ENCODE data around the gene ADRB2.

DNA sequence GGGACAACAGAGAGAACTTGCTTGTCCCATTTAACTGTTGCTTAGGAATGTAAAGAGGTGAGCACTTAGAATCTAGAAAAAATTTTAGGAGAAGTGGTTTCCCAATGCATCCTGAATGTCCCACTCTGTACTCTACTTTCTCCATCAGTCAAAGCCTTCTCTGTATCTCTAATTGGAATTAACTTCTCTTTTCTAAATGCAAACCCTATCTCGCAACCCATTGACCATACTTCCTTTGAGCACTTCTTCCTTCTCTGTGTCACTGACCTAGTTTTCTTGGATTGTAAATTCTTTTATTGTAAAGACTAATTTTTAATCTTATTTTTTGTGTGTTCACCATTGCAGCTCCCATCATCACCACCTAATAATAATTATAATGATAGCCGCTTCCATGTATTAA, 33.3 kb downstream of the ADRB2 start:
- TF ChIP-seq, protein P1, sequence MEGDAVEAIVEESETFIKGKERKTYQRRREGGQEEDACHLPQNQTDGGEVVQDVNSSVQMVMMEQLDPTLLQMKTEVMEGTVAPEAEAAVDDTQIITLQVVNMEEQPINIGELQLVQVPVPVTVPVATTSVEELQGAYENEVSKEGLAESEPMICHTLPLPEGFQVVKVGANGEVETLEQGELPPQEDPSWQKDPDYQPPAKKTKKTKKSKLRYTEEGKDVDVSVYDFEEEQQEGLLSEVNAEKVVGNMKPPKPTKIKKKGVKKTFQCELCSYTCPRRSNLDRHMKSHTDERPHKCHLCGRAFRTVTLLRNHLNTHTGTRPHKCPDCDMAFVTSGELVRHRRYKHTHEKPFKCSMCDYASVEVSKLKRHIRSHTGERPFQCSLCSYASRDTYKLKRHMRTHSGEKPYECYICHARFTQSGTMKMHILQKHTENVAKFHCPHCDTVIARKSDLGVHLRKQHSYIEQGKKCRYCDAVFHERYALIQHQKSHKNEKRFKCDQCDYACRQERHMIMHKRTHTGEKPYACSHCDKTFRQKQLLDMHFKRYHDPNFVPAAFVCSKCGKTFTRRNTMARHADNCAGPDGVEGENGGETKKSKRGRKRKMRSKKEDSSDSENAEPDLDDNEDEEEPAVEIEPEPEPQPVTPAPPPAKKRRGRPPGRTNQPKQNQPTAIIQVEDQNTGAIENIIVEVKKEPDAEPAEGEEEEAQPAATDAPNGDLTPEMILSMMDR (IDR thresholded peaks at IDR 0.05), result no peak
- TF ChIP-seq POLR2A (IDR thresholded peaks at IDR 0.05), result no peak

Measured in right lobe of liver (tissue), 4 donors.